Stromal cell of bone marrow (primary cell): ENCODE results near the gene KLF9.

Experiments used
- DNase-seq: peaks from one replicate; pipeline ENCODE4 v3.0.0-alpha.2; 2012; ENCODE audit warnings: low read depth

KLF9 gene

DNA sequence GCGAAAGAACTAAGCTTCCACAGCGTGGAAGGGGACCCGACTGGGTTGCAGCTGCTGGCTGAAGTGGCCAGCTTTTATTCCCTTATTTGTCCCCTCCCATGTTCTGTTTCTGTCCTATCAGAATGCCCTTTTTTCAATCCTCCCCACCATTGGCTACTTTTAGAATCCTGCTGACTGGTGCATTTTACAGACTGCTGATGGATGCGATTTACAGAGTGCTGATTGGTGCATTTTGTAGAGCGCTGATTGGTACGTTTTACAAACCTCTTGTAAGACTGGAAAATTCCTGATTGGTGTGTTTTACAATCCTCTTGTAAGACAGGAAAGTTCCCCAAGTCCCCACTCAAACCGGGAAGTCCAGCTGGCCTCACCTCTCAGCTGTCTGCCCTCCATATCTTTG is 50.7 kb downstream of the KLF9 start:
- DNase-seq, result no peak

DNA sequence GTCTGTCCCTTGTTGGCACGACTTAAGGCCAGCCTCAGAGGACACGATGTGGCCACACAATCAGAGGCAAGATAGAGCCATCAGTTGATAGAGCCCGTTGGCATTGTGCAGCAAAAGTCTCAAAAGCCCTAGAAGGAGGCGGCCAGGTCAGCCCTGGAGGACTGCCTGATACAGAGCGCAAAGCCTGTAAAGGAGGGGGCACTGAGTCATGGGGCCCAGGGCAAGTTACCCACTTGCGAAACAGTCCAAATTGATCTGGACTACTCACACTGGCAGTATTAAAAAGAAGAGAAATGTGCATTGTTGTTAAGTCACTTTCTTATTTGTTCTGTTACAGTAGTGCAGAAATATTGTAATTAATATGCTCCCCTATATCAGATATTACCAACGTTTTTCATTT is 51.5 kb downstream of the KLF9 start:
- DNase-seq, result no peak

DNA sequence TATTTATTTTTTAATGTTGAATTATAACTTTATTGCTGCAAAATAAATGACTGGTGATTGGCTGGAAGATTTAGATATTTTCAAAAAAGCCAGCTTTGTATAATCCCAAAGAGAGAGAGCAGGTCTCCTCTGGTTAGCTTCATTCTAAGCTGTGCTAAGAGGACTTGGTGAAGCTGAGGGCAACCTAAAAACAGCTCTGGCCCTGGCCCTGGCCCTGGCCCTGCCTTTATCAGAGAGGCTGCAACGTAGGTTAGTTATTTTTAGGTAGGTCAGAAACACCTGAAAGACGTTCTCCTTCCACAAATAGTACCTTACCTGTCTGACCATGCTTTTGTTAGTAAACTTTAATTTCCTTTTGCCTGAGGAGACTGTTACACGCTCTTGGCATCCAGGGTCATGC is 58.7 kb downstream of the KLF9 start:
- DNase-seq, result no peak

DNA sequence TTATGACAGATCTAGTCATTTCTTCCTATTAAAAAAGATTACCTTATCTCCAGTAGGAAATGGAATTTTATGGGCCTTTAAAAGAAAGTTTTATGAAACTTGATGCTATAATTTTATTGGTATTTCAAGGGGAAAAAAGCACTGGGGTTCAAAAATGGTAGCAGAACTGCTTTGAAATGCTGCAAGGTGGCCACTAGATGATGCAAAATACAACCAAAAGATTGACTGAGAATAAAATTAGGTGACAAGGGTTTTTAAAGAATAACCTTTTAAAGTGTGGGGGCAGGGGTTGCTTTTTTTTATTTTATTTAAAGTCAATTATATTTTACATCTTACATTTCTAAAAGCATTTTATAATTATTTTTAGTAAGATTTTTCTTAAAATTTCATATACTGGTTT is 61.7 kb downstream of the KLF9 start:
- no peak for DNase-seq

DNA sequence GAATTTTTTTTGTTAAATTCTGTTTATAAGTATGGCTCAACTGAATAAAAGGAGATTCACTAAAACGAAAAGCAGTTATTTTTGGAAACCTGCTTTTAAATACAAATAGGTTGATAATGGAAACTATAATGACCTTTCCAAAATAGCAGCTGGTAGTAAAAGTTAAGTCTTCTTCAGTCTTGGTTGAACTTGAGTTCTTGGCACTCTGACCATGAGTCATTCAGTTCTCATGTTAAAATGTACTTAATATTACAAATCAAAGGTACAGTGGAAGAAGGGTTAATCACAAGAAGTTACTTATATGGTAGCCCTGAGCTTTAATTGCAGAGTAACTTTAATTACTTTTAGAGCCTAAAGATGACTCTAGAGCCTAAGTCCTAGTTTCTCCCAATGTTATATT is 62.1 kb downstream of the KLF9 start:
- DNase-seq, result peak; percentile 49

DNA sequence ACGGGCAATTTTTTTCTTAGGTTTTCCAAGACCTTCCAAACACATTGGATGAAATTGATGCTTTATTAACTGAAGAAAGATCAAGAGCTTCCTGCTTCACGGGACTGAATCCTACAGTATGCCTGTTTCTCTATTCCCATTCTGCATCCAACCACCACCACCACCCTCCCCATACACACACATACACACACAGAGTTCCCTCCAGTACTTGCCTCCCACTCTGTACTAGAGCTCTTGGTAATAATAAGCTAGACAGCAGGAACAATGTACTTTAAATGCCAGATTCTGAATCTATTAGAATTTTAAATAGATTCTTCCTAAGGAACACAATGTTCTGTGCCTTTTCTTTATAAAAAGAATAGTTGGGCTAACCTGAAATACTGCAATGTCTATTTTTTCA is 67.4 kb downstream of the KLF9 start:
- no peak for DNase-seq

DNA sequence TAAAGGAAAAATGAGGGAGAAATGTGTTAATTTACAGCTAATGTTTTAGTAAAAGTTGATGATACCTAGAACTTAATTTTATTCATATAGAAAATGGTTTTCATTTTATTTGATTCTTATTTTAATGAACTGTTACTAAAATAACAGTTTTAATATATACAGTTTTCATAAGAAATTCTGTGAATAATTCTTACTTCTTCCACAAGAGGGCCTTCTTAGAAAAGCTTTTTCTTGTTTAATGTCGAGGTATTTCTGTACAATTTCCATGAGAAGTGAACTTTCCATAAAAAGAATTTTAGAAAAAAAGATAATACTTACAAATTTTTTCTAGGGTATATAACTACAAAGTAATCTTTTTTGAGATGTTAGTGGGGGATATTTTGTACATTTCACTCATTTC is 73.9 kb downstream of the KLF9 start:
- peak; percentile 24 for DNase-seq
